Calu3 (cell line): ENCODE results near the gene RFTN1. TPM values are rescaled to one million over a fixed set of nuclear protein-coding genes. Genes with fewer than 3 reads are reported as not detected.

ENCODE experiments used
- BruUV-seq: library from RNA; stranded (reverse); fragments of 400-500 nt; replicated peaks from 2 replicates; lab custom pipeline; 2021; lab: Mats Ljungman, UMichigan
- CTCF ChIA-PET: fragments of 300-600 bp; sonication (Branson Sonifier 250); formaldehyde crosslinking; loops from one replicate; lab custom pipeline; 2022; ENCODE audit warnings: antibody characterized with exemption; lab: Charles Lee
- DNase-seq: peaks from one replicate; pipeline ENCODE4 v3.0.0; 2022
- H3K27ac Mint-ChIP-seq: one replicate; pipeline ENCODE4 v1.8.0; 2022; ENCODE audit warnings: mixed read lengths; ENCODE audit not compliant: unreplicated experiment
- H3K27me3 Mint-ChIP-seq: one replicate; pipeline ENCODE4 v1.8.0; 2022; ENCODE audit warnings: mixed read lengths; ENCODE audit not compliant: unreplicated experiment
- H3K36me3 Mint-ChIP-seq: one replicate; pipeline ENCODE4 v1.8.0; 2022; ENCODE audit warnings: mild to moderate bottlenecking, moderate library complexity, mixed read lengths; ENCODE audit not compliant: insufficient read depth, unreplicated experiment
- H3K4me1 Mint-ChIP-seq: one replicate; pipeline ENCODE4 v1.8.0; 2022; ENCODE audit warnings: mild to moderate bottlenecking, low read depth, mixed read lengths; ENCODE audit not compliant: unreplicated experiment
- H3K4me3 Mint-ChIP-seq: one replicate; pipeline ENCODE4 v1.8.0; 2022; ENCODE audit warnings: mild to moderate bottlenecking, low read depth, moderate library complexity, mixed read lengths; ENCODE audit not compliant: unreplicated experiment
- H3K9me3 Mint-ChIP-seq: one replicate; pipeline ENCODE4 v1.8.0; 2022; ENCODE audit warnings: low read depth, mixed read lengths; ENCODE audit not compliant: unreplicated experiment
- intact Hi-C: fragments of 100-400 bp; cut with micrococcal nuclease; formaldehyde crosslinking; loops from one replicate; pipeline ENCODE4 v1.10.0; 2022; ENCODE audit not compliant: unreplicated experiment
- total RNA-seq: library from RNA; stranded (reverse); gene quantifications from 2 replicates; pipeline ENCODE4 v1.2.3, GENCODE V29; 2022
- TF ChIP-seq, protein P1 (sequence below): fragments of 200-600 bp; IDR thresholded peaks from one replicate; pipeline ENCODE4 v1.8.0; 2022; ENCODE audit warnings: antibody characterized with exemption; ENCODE audit not compliant: unreplicated experiment

Gene RFTN1
- total RNA-seq, 1 experiment from 2014 or later: 1.6 TPM

DNA sequence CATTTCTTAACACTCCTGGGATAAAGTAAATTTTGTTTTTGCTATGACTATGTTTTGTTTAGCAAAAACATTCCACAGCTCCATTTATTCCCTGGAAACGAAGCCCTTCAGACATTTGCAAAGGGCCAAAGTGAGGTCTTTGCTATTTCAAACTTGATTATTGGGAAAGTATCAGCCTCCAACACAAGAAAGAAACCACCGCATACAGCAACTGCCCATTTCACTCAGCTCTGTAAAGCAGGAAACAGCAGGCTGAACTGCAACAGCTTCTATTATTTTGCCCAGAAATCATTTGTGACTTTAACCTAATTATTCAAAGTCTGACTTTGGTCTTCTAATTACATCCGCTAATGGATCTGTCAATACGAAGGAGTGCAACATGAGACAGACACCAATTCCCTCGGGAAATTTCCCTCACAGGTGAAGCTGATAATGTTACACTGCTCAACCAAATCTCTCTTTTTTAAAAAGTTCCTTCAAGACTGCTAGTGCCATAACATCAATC lies 72.1 kb downstream of the RFTN1 start:
- Mint-ChIP-seq H3K4me1 (no peaks in the 10 kb centered on the region), H3K27me3 (no peaks in the 10 kb centered on the region), H3K4me3 (no peak overlapping the region), H3K27ac (no peak overlapping the region), H3K9me3 (no peaks in the 10 kb centered on the region), H3K36me3 (no peaks in the 10 kb centered on the region)
- BruUV-seq: no TSS peak
- intact Hi-C loops: no loop called here
- TF ChIP-seq, protein P1, sequence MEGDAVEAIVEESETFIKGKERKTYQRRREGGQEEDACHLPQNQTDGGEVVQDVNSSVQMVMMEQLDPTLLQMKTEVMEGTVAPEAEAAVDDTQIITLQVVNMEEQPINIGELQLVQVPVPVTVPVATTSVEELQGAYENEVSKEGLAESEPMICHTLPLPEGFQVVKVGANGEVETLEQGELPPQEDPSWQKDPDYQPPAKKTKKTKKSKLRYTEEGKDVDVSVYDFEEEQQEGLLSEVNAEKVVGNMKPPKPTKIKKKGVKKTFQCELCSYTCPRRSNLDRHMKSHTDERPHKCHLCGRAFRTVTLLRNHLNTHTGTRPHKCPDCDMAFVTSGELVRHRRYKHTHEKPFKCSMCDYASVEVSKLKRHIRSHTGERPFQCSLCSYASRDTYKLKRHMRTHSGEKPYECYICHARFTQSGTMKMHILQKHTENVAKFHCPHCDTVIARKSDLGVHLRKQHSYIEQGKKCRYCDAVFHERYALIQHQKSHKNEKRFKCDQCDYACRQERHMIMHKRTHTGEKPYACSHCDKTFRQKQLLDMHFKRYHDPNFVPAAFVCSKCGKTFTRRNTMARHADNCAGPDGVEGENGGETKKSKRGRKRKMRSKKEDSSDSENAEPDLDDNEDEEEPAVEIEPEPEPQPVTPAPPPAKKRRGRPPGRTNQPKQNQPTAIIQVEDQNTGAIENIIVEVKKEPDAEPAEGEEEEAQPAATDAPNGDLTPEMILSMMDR: no peak
- CTCF ChIA-PET: interaction anchor here (0.7 kb wide), 1 partner anchor 26 kb away, joined by 5 read pairs; no protein-coding TSS in a partner anchor
- no peak for DNase-seq

GRCh38 chr3:16439848-16440708 lies 73.4 kb downstream of the RFTN1 start:
- Mint-ChIP-seq H3K27me3 (no peaks in the 10 kb centered on the region), H3K9me3 (no peaks in the 10 kb centered on the region), H3K4me1 (no peaks in the 10 kb centered on the region), H3K4me3 (no peak overlapping the region), H3K36me3 (no peaks in the 10 kb centered on the region), H3K27ac (no peak overlapping the region)
- TF ChIP-seq, protein P1: no peak
- intact Hi-C loops: no loop called here
- no TSS peak for BruUV-seq
- no peak for DNase-seq
- CTCF ChIA-PET: no interaction called here

GRCh38 chr3:16439163-16439847 lies 74.2 kb downstream of the RFTN1 start:
- no peak overlapping the region for H3K4me3 Mint-ChIP-seq
- no peak overlapping the region for H3K27ac Mint-ChIP-seq
- H3K36me3 Mint-ChIP-seq: no peaks in the 10 kb centered on the region
- no TSS peak for BruUV-seq
- intact Hi-C loops: no loop called here
- TF ChIP-seq, protein P1: no peak
- H3K9me3 Mint-ChIP-seq: no peaks in the 10 kb centered on the region
- H3K4me1 Mint-ChIP-seq: no peaks in the 10 kb centered on the region
- DNase-seq: no peak
- no peaks in the 10 kb centered on the region for H3K27me3 Mint-ChIP-seq
- CTCF ChIA-PET: no interaction called here

DNA sequence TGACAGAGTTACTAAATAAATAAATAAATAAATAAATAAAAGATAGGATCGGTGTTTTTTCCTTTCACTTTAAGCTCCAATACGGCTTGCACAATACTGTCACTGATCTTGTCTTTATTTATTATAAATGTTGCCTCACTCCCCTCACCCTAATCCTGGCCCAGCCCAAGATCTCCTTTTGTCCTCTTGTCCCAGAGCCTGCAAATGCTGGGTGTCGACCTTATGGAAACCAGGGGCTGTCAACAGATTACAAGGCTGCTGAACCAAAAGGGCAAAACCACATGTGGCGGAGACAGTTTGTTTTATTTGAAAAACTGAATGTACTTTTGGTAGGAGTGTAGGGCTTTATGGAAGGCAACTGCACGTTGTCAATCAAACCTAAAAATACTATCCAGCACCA lies 75.9 kb downstream of the RFTN1 start:
- H3K4me1 Mint-ChIP-seq: no peaks in the 10 kb centered on the region
- H3K27me3 Mint-ChIP-seq: no peaks in the 10 kb centered on the region
- no peaks in the 10 kb centered on the region for H3K36me3 Mint-ChIP-seq
- H3K4me3 Mint-ChIP-seq: no peak overlapping the region
- DNase-seq: no peak
- intact Hi-C loops: no loop called here
- CTCF ChIA-PET: no interaction called here
- no peak overlapping the region for H3K27ac Mint-ChIP-seq
- H3K9me3 Mint-ChIP-seq: no peaks in the 10 kb centered on the region
- TF ChIP-seq, protein P1: no peak
- BruUV-seq: no TSS peak
